HCT116 (cell line): ENCODE data around the gene TRHDE. TPM values are rescaled to one million over a fixed set of nuclear protein-coding genes. Genes with fewer than 3 reads are reported as not detected.

Experiments used
- ATAC-seq: fragments of 200-7000 bp; cut with Tn5 transposase; 2 replicates; pipeline ENCODE4 v1.9.1; 2020; ENCODE audit warnings: mild to moderate bottlenecking, moderate library complexity
- BruUV-seq: library from RNA; stranded (reverse); fragments of 400-500 nt; replicated peaks from 2 replicates; lab custom pipeline; 2021; lab: Mats Ljungman, UMichigan
- CTCF ChIA-PET: fragments of 300-600 bp; sonication (Branson Sonifier 250); formaldehyde crosslinking; loops from one replicate; lab custom pipeline; 2021; ENCODE audit warnings: antibody characterized with exemption; lab: Charles Lee
- POLR2A ChIA-PET: fragments of 300-600, 350-600 bp; sonication (Branson Sonifier 250); formaldehyde crosslinking; loops from one replicate; lab custom pipeline; 2021; ENCODE audit warnings: antibody characterized with exemption; lab: Charles Lee
- RAD21 ChIA-PET, 2 experiments: fragments of 300-600 bp; sonication (Branson Sonifier 250); formaldehyde crosslinking; loops; one replicate each; lab custom pipeline; 2023; ENCODE audit warnings: low total read pairs in 2 of 2; ENCODE audit not compliant: uncharacterized antibody in 2 of 2, unreplicated experiment in 2 of 2, low non-redundant PET in 1 of 2; lab: Charles Lee
- DNase-seq: peaks from one replicate; pipeline ENCODE4 v3.0.0-alpha.2; 2010; ENCODE audit warnings: low read depth, low spot score
- H2AFZ ChIP-seq: fragments of 200-600 bp; shearing (Covaris generic), sonication (generic); 2 replicates; pipeline ENCODE4 v1.6.1; 2017; ENCODE audit warnings: low read depth, mixed run types, mixed read lengths, antibody characterized with exemption, low read length; ENCODE audit not compliant: poor library complexity, severe bottlenecking
- H3K27ac ChIP-seq: 2 replicates; pipeline ENCODE4 v1.5.1; 2012; ENCODE audit warnings: low read depth, low read length
- H3K27me3 ChIP-seq: fragments of 200-600 bp; sonication (generic); 2 replicates; pipeline ENCODE4 v1.6.1; 2016; ENCODE audit warnings: mixed run types, low read length, mixed read lengths; ENCODE audit not compliant: insufficient read depth
- H3K36me3 ChIP-seq, 2 experiments: fragments of 200-500 bp in 1 of 2; fragments of 200-600 bp in 1 of 2; sonication (Bioruptor generic) in 1 of 2; sonication (generic) in 1 of 2; 2 replicates each; pipeline versions ENCODE4 v1.5.1 to v1.6.1; 2014 to 2016; ENCODE audit warnings: low read length in 2 of 2, inconsistent platforms in 1 of 2, mixed read lengths in 1 of 2, mixed run types in 1 of 2; ENCODE audit not compliant: insufficient read depth in 2 of 2, control insufficient read depth in 1 of 2
- H3K4me1 ChIP-seq, 2 experiments: fragments of 200-600 bp in 1 of 2; sonication (generic) in 1 of 2; 2 replicates each; pipeline versions ENCODE4 v1.5.1 to v1.6.1; 2012 to 2017; ENCODE audit warnings: low read length in 2 of 2, inconsistent platforms in 1 of 2, mild to moderate bottlenecking in 1 of 2, mixed read lengths in 1 of 2, mixed run types in 1 of 2, moderate library complexity in 1 of 2; ENCODE audit not compliant: insufficient read depth in 2 of 2, control insufficient read depth in 1 of 2
- H3K4me2 ChIP-seq: fragments of 200-600 bp; sonication (generic); 2 replicates; pipeline ENCODE4 v1.6.1; 2017; ENCODE audit warnings: mixed run types, low read length, mixed read lengths
- H3K4me3 ChIP-seq, 2 experiments: fragments of 200-600 bp in 1 of 2; sonication (generic) in 1 of 2; replicated peaks in 1 of 2; 2 replicates each; pipeline ENCODE4 v1.5.1; 2011 to 2016; ENCODE audit warnings: low read length in 2 of 2, control low read depth in 1 of 2, low read depth in 1 of 2, mild to moderate bottlenecking in 1 of 2, mixed read lengths in 1 of 2, mixed run types in 1 of 2
- H3K79me2 ChIP-seq: fragments of 200-600 bp; sonication (generic); 2 replicates; pipeline ENCODE4 v1.6.1; 2017; ENCODE audit warnings: mild to moderate bottlenecking, mixed run types, low read length, moderate library complexity, mixed read lengths; ENCODE audit not compliant: insufficient read depth
- H3K9ac ChIP-seq: fragments of 200-600 bp; sonication (generic); 2 replicates; pipeline ENCODE4 v1.6.1; 2016; ENCODE audit warnings: low read length, mixed read lengths
- H3K9me2 ChIP-seq: fragments of 200-600 bp; sonication (generic), shearing (Covaris generic); 2 replicates; pipeline ENCODE4 v1.6.1; 2017; ENCODE audit warnings: mixed run types, mild to moderate bottlenecking, moderate library complexity; ENCODE audit not compliant: insufficient read depth
- H3K9me3 ChIP-seq, 2 experiments: fragments of 200-500 bp in 1 of 2; fragments of 200-600 bp in 1 of 2; sonication (Bioruptor generic) in 1 of 2; sonication (generic) in 1 of 2; 2 replicates each; pipeline ENCODE4 v1.6.1; 2014 to 2017; ENCODE audit warnings: low read length in 2 of 2, mixed read lengths in 2 of 2, inconsistent platforms in 1 of 2, low read depth in 1 of 2, mild to moderate bottlenecking in 1 of 2, mixed run types in 1 of 2, moderate library complexity in 1 of 2; ENCODE audit not compliant: control insufficient read depth in 1 of 2, insufficient read depth in 1 of 2
- H4K20me1 ChIP-seq: fragments of 200-600 bp; sonication (generic), shearing (Covaris generic); 2 replicates; pipeline ENCODE4 v1.6.1; 2017; ENCODE audit warnings: mixed run types, mild to moderate bottlenecking, moderate library complexity; ENCODE audit not compliant: insufficient read depth
- CEBPB ChIP-seq: IDR thresholded peaks from 2 replicates; pipeline ENCODE4 v1.6.1; 2012; ENCODE audit warnings: low read depth
- EGR1 ChIP-seq: IDR thresholded peaks from 2 replicates; pipeline ENCODE4 v1.6.1; 2012; ENCODE audit warnings: low read depth
- ELF1 ChIP-seq: IDR thresholded peaks from 2 replicates; pipeline ENCODE4 v1.6.1; 2012; ENCODE audit warnings: low read depth, borderline replicate concordance
- EZH2phosphoT487 ChIP-seq: fragments of 200-600 bp; IDR thresholded peaks from 2 replicates; pipeline ENCODE4 v1.6.1; 2018; ENCODE audit warnings: antibody characterized with exemption, borderline replicate concordance
- FOSL1 ChIP-seq: IDR thresholded peaks from 2 replicates; pipeline ENCODE4 v1.6.1; 2012; ENCODE audit warnings: low read depth
- POLR2AphosphoS5 ChIP-seq: IDR thresholded peaks from 2 replicates; pipeline ENCODE4 v1.6.1; 2011; ENCODE audit warnings: mild to moderate bottlenecking, low read depth, low read length, moderate library complexity
- SIN3A ChIP-seq: IDR thresholded peaks from 2 replicates; pipeline ENCODE4 v1.6.1; 2012; ENCODE audit warnings: low read depth
- SP1 ChIP-seq: IDR thresholded peaks from 2 replicates; pipeline ENCODE4 v1.6.1; 2012; ENCODE audit warnings: low read depth
- YY1 ChIP-seq: IDR thresholded peaks from 2 replicates; pipeline ENCODE4 v1.6.1; 2011; ENCODE audit warnings: low read length, low read depth, moderate library complexity, mild to moderate bottlenecking; ENCODE audit not compliant: insufficient replicate concordance; ENCODE audit errors: extremely low read depth
- ZNF274 ChIP-seq: fragments of 200-500 bp; sonication (Bioruptor generic); IDR thresholded peaks from 2 replicates; pipeline ENCODE4 v1.6.1; 2014; ENCODE audit warnings: mild to moderate bottlenecking, low read depth, low read length, inconsistent platforms
- intact Hi-C: fragments of 100-400 bp; cut with micrococcal nuclease; formaldehyde crosslinking; loops from 2 replicates; pipeline ENCODE4 v1.10.0; 2022
- total RNA-seq: library from RNA; stranded (reverse); gene quantifications from one replicate; pipeline ENCODE4 v1.2.1, GENCODE V29; 2021; ENCODE audit not compliant: unreplicated experiment
- TF ChIP-seq, protein P1 (sequence below): IDR thresholded peaks from 2 replicates; pipeline ENCODE4 v1.6.1; 2012
- TF ChIP-seq, protein P2 (sequence below): IDR thresholded peaks from 2 replicates; pipeline ENCODE4 v1.6.1; 2012; ENCODE audit warnings: low read depth

Gene TRHDE
- total RNA-seq, 1 experiment from 2014 or later, result 2.9 TPM

DNA sequence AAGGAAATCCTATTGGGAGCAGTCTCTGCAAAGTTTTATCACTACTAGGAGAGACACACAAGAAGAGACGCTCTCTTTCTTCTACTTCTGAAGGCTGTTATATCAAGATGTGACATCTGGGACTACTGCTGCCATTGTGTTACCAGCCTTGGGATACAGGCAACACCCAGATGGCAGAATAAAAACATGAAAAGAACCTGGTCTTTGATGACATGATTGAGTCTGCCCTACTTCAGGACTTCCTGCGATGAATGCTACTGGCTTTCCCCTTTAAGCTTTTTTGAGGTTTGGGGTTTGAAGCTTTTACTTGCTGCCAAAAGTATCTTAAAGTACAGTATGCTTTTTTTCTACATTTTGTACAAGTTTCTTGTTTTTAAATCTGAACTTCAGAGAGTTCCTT is 29.2 kb upstream of the TRHDE start:
- Histone ChIP-seq H3K4me1 (no peaks in the 10 kb centered on the region), H3K9me3 (no peaks in the 10 kb centered on the region), H3K27ac (no peak overlapping the region), H3K79me2 (no peaks in the 10 kb centered on the region), H3K4me3 (no peak overlapping the region), H3K36me3 (no peaks in the 10 kb centered on the region), H3K9me2 (no peaks in the 10 kb centered on the region), H3K27me3 (no peaks in the 10 kb centered on the region), H3K9ac (no peak overlapping the region), H4K20me1 (no peaks in the 10 kb centered on the region), H2AFZ (no peak overlapping the region), H3K4me2 (no peak overlapping the region)
- TF ChIP-seq ELF1 (no peak), EZH2phosphoT487 (no peak)
- CTCF ChIA-PET, result no interaction called here
- intact Hi-C loops, result no loop called here
- BruUV-seq, result no TSS peak
- RAD21 ChIA-PET, result no interaction called here
- POLR2A ChIA-PET, result no interaction called here
- no peak for DNase-seq
- ATAC-seq, result no peak

DNA sequence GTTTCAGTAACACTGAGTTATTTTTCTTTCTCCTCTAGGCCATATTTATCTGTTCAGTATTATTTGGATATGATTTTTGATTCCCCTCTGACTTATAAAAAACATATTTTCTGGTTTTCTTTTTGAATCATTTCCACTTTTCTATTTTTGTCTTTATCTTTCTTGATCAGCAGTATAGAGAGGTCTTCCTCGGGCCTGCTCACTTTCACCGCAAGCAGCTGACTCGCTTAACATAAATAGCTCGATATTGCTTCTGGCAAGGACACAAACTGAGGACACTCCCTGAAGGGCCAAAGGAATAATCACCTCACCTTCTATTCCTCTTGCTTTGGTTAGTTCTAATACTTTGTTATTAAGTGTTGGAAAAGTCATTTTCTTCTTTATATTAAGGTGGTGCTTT is 25.8 kb upstream of the TRHDE start:
- Histone ChIP-seq H3K36me3 (no peaks in the 10 kb centered on the region), H3K4me1 (no peaks in the 10 kb centered on the region), H3K9me3 (no peaks in the 10 kb centered on the region), H3K4me3 (no peak overlapping the region), H3K9me2 (no peaks in the 10 kb centered on the region), H3K27me3 (no peaks in the 10 kb centered on the region), H3K27ac (no peak overlapping the region), H4K20me1 (no peaks in the 10 kb centered on the region), H3K9ac (no peak overlapping the region), H2AFZ (no peak overlapping the region), H3K79me2 (no peaks in the 10 kb centered on the region), H3K4me2 (no peak overlapping the region)
- RAD21 ChIA-PET, result no interaction called here
- ATAC-seq (no peak), DNase-seq (no peak)
- CTCF ChIA-PET, result no interaction called here
- POLR2A ChIA-PET, result no interaction called here
- TF ChIP-seq POLR2AphosphoS5 (no peak), CEBPB (no peak), YY1 (no peak), SP1 (no peak), FOSL1 (no peak), EGR1 (no peak), ZNF274 (no peak), SIN3A (no peak)
- TF ChIP-seq, protein P1, sequence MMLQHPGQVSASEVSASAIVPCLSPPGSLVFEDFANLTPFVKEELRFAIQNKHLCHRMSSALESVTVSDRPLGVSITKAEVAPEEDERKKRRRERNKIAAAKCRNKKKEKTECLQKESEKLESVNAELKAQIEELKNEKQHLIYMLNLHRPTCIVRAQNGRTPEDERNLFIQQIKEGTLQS, result no peak
- TF ChIP-seq, protein P2, sequence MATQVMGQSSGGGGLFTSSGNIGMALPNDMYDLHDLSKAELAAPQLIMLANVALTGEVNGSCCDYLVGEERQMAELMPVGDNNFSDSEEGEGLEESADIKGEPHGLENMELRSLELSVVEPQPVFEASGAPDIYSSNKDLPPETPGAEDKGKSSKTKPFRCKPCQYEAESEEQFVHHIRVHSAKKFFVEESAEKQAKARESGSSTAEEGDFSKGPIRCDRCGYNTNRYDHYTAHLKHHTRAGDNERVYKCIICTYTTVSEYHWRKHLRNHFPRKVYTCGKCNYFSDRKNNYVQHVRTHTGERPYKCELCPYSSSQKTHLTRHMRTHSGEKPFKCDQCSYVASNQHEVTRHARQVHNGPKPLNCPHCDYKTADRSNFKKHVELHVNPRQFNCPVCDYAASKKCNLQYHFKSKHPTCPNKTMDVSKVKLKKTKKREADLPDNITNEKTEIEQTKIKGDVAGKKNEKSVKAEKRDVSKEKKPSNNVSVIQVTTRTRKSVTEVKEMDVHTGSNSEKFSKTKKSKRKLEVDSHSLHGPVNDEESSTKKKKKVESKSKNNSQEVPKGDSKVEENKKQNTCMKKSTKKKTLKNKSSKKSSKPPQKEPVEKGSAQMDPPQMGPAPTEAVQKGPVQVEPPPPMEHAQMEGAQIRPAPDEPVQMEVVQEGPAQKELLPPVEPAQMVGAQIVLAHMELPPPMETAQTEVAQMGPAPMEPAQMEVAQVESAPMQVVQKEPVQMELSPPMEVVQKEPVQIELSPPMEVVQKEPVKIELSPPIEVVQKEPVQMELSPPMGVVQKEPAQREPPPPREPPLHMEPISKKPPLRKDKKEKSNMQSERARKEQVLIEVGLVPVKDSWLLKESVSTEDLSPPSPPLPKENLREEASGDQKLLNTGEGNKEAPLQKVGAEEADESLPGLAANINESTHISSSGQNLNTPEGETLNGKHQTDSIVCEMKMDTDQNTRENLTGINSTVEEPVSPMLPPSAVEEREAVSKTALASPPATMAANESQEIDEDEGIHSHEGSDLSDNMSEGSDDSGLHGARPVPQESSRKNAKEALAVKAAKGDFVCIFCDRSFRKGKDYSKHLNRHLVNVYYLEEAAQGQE, result no peak
- intact Hi-C loops, result no loop called here
- no TSS peak for BruUV-seq
